Pancreas (tissue), 10 donors: ENCODE results near the gene MUS81. TPM values are rescaled to one million over a fixed set of nuclear protein-coding genes. Genes with fewer than 3 reads are reported as not detected.
A peak's percentile ranks its signal among the peaks of the same experiment; 100 is the strongest.

Source experiments
- ATAC-seq, 4 donors: fragments of 200-7000 bp; cut with Tn5 transposase; one replicate each; pipeline versions ENCODE4 v1.8.0 to v1.9.1; 2020; ENCODE audit warnings: mild to moderate bottlenecking in 4 of 4, moderate library complexity in 4 of 4
- DNase-seq, 6 donors: peaks; one replicate each; pipeline ENCODE4 v3.0.0-alpha.2; 2020
- FAIRE-seq: peaks from 2 replicates; lab custom pipeline; 2012; peaks lifted over from hg19 to GRCh38; lab: Jason Lieb, UNC
- H3K27ac ChIP-seq, 4 donors: fragments of 200-600 bp; sonication (generic); 1 replicate in 3 of 4; 2 replicates in 1 of 4; pipeline versions ENCODE4 v1.5.0 to v1.8.0; 2020
- H3K27me3 ChIP-seq, 4 donors: fragments of 200-600 bp; one replicate each; pipeline ENCODE4 v1.8.0; 2021
- H3K36me3 ChIP-seq, 3 donors: fragments of 200-600 bp; sonication (generic) in 1 of 3; one replicate each; pipeline versions ENCODE4 v1.5.0 to v1.8.0; 2020 to 2021
- H3K4me1 ChIP-seq, 3 donors: fragments of 200-600 bp; one replicate each; pipeline ENCODE4 v1.8.0; 2021
- H3K4me3 ChIP-seq, 4 donors: fragments of 200-600 bp; sonication (generic) in 2 of 4; one replicate each; pipeline versions ENCODE4 v1.5.0 to v1.8.0; 2020 to 2021
- H3K9me3 ChIP-seq, 4 donors: fragments of 200-600 bp; one replicate each; pipeline ENCODE4 v1.8.0; 2021
- CTCF ChIP-seq, 4 donors: fragments of 200-600 bp; sonication (generic) in 3 of 4; IDR thresholded peaks; one replicate each; pipeline versions ENCODE4 v1.5.0 to v1.8.0; 2021; ENCODE audit warnings: antibody characterized with exemption in 4 of 4
- WGBS, 2 donors: extraction: QIAGEN DNeasy Blood & Tissue Kit; methylation state at CpG; one replicate each; pipeline ENCODE4 v1.1.7; 2013; 5-methylcytosine and 5-hydroxymethylcytosine counted together
- intact Hi-C, 3 donors: fragments of 100-400 bp; cut with DNase I; formaldehyde crosslinking; loops; one replicate each; pipeline versions ENCODE4 v1.11.1 to v1.14.2; 2022
- polyA plus RNA-seq, 2 donors: library from polyadenylated mRNA; stranded (reverse); fragments of 200-250 nt; gene quantifications; one replicate each; pipeline ENCODE4 v1.2.3, GENCODE V29; 2013
- total RNA-seq, 6 donors: library from RNA; stranded (reverse); fragmentation: NEBNext Ultra II Directional in 4 of 6; extraction: Animal tissue kit (Norgen Biotek cat#: 25700) in 4 of 6; gene quantifications; one replicate each; pipeline versions ENCODE4 v1.2.1 to v1.2.4, GENCODE V29; 2021 to 2023
- donor health status: healthy with polysubstance abuse.
- donor health status: DM: no; HTN: no; CAD: no; lungs with moderate emphysema.
- donor health status: DM: no; HTN: no; CAD: no.
- donor health status: control.
- donor health status: control.
- donor health status: Bipolar disorder and iron deficiency.
- donor health status: DM: yes; HTN: yes; CAD: no.
- donor health status: DM: no; HTN: no; CAD: no.
- donor health status: DM: no; HTN: no; CAD: no.
- donor health status: DM: yes; HTN: yes; CAD: no.

The MUS81 gene
- total and polyA plus RNA-seq, 8 donors, result 12.7 to 62.6 (median 22.5) TPM

- WGBS, 2 donors, result 2% methylated on average over 61 to 80 of the region's 80 CpGs
Observed at GRCh38 chr11:65900125-65900898, 40.1 kb downstream of the MUS81 start, which contains the start of gene FOSL1. Gene FOSL1, minus strand, starts transcription at chr11:65900388. Its CDS starts 49 bp downstream, at chr11:65900339.

GRCh38 chr11:65900899-65901180 lies 40.6 kb downstream of the MUS81 start:
- H3K4me3 ChIP-seq, result peak overlapping the region in 2 of 4 donors; percentile 46 to 53
- FAIRE-seq, result no peak

More at GRCh38 chr11:65900125-65900898, 40.1 kb downstream of the MUS81 start, which contains the start of gene FOSL1:
- H3K9me3 ChIP-seq, result no peaks in the 10 kb centered on the region
- peak; percentile 89 to 96 (median 92) for ATAC-seq
- peak within 1 kb of the TSS; percentile 20 to 53 (median 34) for H3K4me3 ChIP-seq
- no peaks in the 10 kb centered on the region for H3K36me3 ChIP-seq
- intact Hi-C loops, result no loop called here
- H3K27me3 ChIP-seq, result no peaks in the 10 kb centered on the region
- peak; percentile 81 to 94 (median 89) for DNase-seq
- no peak for TF ChIP-seq CTCF (IDR thresholded peaks at IDR 0.05)
- FAIRE-seq, result no peak
- peak within 1 kb of the TSS in 2 of 4 donors; percentile 13 to 34 for H3K27ac ChIP-seq
- peaks cover 0 to 8% (median 7%) of the 10 kb centered on the region in 3 donors for H3K4me1 ChIP-seq

DNA sequence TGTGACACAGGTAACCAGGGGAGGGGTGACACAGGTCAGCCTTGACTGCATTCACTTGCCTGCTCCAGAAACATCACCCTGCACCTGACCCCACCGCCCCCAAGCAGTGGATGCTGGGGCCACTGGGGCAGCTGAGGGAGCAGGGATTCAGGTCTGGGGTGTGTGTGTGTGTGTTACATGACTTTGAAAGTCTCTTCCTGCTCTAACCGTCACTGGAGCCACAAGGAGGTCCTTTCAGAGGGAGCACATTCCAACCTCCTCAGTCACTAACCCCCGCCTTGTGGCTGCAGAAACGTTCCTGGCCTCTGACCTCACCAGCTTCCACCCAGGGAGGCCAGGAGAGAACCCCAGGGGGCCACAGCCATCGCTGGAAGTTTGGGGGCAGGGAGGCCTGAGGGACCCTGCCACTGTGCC lies 42.8 kb downstream of the MUS81 start:
- peaks cover 0 to 8% (median 7%) of the 10 kb centered on the region in 3 donors for H3K4me1 ChIP-seq
- DNase-seq, result no peak
- no peak overlapping the region for H3K27ac ChIP-seq
- intact Hi-C loops, result no loop called here
- no peak for FAIRE-seq
- H3K9me3 ChIP-seq, result no peaks in the 10 kb centered on the region
- H3K36me3 ChIP-seq, result no peaks in the 10 kb centered on the region
- H3K4me3 ChIP-seq, result no peak overlapping the region
- no peaks in the 10 kb centered on the region for H3K27me3 ChIP-seq
- TF ChIP-seq CTCF (IDR thresholded peaks at IDR 0.05), result no peak
- WGBS, 2 donors, result 30 to 44% methylated on average over 5 of the region's 5 CpGs
- ATAC-seq, result no peak

More at GRCh38 chr11:65900899-65901180, 40.6 kb downstream of the MUS81 start:
- 73% methylated on average over 11 of the region's 11 CpGs for WGBS, 2 donors
- TF ChIP-seq CTCF (IDR thresholded peaks at IDR 0.05), result no peak
- no peaks in the 10 kb centered on the region for H3K27me3 ChIP-seq
- H3K4me1 ChIP-seq, result peaks cover 0 to 8% (median 7%) of the 10 kb centered on the region in 3 donors
- no peak overlapping the region for H3K27ac ChIP-seq
- H3K9me3 ChIP-seq, result no peaks in the 10 kb centered on the region
- intact Hi-C loops, result no loop called here
- no peaks in the 10 kb centered on the region for H3K36me3 ChIP-seq
- DNase-seq (no peak), ATAC-seq (no peak)

DNA sequence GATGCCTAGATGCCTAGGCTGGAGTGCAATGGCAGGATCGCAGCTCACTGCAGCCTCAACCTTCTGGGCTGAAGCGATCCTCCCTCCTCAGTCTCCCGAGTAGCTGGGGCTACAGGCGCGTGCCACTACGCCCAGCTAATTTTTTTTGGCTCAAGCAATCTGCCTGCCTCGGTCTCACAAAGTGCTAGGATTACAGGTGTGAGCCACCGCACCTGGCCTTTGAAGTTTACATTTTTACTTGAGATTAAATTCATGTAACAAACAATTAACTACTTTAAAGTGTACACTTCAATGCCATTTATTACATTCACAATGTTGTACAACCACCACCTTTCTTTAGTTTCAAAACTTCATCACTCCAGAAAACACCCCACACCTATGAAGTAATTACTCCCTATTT lies 43.5 kb downstream of the MUS81 start:
- H3K4me1 ChIP-seq, result peaks cover 0 to 8% (median 7%) of the 10 kb centered on the region in 3 donors
- FAIRE-seq, result no peak
- no peak for ATAC-seq
- no peak overlapping the region for H3K27ac ChIP-seq
- no peaks in the 10 kb centered on the region for H3K27me3 ChIP-seq
- no peak for DNase-seq
- intact Hi-C loops, result no loop called here
- H3K4me3 ChIP-seq, result no peak overlapping the region
- WGBS, 2 donors, result 59 to 65% methylated on average over 8 of the region's 8 CpGs
- no peaks in the 10 kb centered on the region for H3K9me3 ChIP-seq
- TF ChIP-seq CTCF (IDR thresholded peaks at IDR 0.05), result no peak
- H3K36me3 ChIP-seq, result no peaks in the 10 kb centered on the region

DNA sequence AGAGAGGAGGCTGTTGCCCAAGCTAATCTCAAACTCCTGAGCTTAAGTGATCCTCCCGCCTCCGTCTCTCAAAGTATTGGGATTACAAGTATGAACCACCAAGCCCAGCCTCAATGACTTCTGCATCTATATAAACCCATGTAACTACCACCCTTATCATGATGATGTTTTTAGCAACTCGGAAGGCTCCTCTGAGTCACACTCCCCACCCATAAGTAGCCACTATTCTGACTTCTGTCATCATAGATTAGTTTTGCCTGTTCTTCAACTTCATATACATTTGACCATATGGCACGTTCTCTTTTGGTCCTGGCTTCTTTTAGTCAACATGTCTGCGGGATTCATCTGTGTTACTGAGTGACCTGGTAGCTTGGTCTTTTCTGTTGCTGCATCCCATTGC lies 46.4 kb downstream of the MUS81 start:
- FAIRE-seq, result no peak
- no peaks in the 10 kb centered on the region for H3K36me3 ChIP-seq
- H3K4me3 ChIP-seq, result no peak overlapping the region
- TF ChIP-seq CTCF (IDR thresholded peaks at IDR 0.05), result no peak
- H3K27me3 ChIP-seq, result no peaks in the 10 kb centered on the region
- DNase-seq, result no peak
- no peak overlapping the region for H3K27ac ChIP-seq
- intact Hi-C loops, result no loop called here
- no peak for ATAC-seq
- WGBS, 2 donors, result 74 to 81% methylated on average over 5 of the region's 5 CpGs
- H3K9me3 ChIP-seq, result no peaks in the 10 kb centered on the region
- H3K4me1 ChIP-seq, result no peaks in the 10 kb centered on the region
